ENCODE data around the gene HSF4.

The HSF4 gene

GRCh38 chr16:67201411-67202345, 37.1 kb downstream of the HSF4 start:
- no peak for DNase-seq (ENCODE audit: low spot score)

- no peak for DNase-seq (ENCODE audit: low spot score)
Observed at GRCh38 chr16:67202426-67202825, 37.9 kb downstream of the HSF4 start.

GRCh38 chr16:67202956-67203493, 38.5 kb downstream of the HSF4 start:
- DNase-seq (ENCODE audit: low spot score): no peak

DNA sequence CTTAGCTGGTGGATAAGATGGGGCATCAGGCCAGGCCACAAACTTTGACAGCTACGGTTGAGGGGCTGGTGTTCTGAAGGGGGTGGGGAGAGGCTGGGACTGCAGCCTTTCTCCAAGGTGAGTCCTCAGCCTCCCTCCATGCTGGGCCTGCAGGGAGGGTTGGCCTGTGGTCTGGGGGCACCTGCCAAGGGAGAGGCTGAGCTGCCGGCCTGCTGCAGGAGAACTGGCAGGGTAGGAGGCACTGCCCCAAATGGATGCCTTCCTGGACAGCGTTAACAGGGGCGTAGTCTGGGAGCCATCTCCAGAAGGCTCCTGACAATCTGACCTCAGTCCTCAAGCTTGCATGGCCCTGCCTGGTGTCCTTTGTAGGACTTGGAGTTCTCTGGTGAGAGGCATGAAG, 39.5 kb downstream of the HSF4 start:
- DNase-seq (ENCODE audit: low spot score): no peak

DNA sequence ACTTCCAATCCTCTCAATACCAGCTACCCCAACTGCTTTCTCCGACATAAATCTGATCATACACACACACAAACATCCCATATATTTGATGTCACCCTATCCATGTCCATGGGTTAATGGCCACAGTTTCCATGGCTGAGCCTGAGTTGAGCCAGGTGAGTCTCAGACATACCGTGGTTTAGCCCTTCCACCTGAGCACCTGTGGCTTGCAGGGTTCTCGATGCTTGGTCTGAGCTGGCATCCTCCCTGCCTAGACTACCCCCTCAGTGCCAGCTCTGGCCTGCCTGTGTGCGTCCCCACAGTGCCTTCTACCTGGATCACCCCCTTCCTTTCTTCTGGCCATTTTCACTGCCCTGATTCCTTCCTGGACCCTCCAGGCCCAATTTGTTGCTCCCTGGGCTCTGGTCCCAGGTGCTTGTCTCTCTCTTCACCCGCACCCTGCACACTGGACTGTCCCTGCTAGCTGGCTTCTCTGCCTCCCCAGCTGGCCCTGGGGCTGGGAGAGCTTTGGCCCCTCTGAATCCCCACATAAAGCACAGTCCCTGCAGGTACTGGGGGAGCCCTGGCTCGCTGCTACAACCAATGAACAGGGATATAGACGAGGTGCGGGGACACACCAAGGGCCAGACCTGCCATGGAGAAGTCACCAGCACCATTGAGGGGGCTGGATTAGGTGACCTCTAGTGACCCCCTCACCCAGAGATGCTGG, 41.7 kb downstream of the HSF4 start:
- no peak for DNase-seq (ENCODE audit: low spot score)

- no peak for DNase-seq (ENCODE audit: low spot score)
Observed at GRCh38 chr16:67206838-67207248, 42.3 kb downstream of the HSF4 start.

DNA sequence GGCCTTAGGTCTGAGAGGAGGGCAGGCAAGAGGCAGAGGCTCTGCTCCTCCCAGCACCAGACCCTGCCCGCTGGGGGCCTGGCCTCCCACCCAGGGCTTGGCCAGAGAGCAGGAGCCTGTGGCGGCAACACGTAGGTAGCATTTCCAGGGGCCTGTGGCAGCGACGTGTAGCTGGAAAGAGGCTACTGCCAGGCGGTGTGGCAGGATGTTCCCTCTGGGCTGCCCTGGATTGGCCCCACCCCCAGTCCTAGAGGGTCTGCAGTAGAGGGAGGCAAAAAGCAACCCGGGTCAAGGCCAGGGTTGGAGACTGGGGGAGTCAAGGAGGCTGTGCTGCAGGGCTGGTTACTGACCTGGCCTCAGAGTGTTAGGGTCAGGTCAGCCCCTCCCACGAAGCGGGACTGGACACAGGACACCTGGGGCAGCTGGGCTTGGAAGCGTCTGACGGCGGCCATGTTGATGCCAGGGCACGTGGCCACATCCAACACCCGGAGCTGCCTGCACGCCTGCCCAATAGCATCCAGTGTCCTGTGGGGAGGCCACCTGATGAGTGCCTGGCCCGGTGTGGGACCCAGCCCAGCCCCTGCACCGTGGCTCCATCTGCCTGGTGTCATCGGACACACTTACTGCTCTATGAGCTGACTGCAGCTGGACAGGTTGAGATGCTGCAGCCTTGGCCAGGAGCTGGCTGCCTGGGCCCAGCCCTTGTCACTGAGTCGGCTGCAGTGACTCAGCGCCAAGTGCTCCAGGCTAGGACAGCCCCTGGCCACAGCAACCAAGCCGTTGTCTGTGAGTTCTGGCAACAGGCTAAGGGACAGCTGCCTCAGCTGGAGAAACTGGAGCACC, 42.9 kb downstream of the HSF4 start:
- no peak for DNase-seq (ENCODE audit: low spot score)

GRCh38 chr16:67208154-67208896, 43.8 kb downstream of the HSF4 start:
- DNase-seq (ENCODE audit: low spot score): no peak

DNA sequence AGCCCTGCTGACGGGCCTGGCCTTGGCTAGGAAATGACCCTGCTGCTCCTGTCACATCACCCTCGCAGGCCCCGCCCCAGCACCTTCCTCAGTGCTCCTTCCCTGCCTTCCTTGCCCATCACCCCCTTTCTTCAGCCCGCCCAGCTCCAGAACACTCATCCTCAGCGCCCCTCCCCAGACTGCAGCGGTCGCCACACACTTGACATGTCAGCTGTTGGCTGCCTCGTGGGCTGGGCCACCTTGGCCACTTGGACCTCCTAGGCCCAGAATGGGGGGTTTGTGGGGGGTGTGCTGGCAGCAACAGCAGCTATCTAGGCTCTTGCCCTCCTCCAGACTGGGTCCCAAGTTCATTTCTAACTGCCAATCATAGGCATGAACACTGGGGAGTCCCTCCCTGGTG, 45.0 kb downstream of the HSF4 start:
- no peak for DNase-seq (ENCODE audit: low spot score)

- DNase-seq (ENCODE audit: low spot score): no peak
Observed at GRCh38 chr16:67210069-67210937, 45.8 kb downstream of the HSF4 start.

DNA sequence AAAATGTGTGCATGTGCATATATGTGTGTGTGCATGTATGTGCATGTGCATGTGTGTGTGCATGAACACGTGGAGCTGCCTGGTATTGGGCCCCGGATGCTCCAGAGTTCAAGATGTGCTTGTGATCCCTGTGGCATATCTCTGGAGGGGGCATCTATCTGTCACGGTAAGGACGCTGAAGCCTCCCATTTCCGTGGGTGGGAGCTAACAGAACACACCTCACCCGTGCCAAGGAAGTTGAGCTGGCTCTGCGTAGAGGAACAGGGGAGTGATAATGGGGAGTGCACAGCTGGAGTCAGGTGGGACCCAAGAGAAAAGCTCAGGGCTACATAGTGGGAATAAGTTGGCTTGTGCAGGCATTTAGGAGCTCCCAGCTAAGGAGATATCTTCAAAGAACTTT, 47.1 kb downstream of the HSF4 start:
- DNase-seq (ENCODE audit: low spot score): no peak

DNA sequence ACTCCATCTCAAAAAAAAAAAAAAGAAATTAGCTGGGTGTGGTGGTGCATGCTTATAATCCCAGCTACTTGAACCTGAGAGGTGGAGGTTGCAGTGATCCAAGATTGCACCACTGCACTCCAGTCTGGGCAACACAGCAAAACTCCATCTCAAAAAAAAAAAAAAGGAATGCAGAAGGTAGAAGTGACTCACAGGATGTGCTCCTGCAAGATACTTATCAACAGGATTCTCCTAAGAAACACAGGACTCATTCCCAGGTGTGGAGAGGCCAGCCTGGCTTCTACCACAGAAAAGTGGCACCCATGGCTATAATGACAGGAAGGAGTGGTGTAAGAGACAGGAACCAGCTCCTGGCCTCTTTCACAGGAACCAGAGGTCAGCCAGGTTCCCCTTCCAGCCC, 48.2 kb downstream of the HSF4 start:
- no peak for DNase-seq (ENCODE audit: low spot score)

DNA sequence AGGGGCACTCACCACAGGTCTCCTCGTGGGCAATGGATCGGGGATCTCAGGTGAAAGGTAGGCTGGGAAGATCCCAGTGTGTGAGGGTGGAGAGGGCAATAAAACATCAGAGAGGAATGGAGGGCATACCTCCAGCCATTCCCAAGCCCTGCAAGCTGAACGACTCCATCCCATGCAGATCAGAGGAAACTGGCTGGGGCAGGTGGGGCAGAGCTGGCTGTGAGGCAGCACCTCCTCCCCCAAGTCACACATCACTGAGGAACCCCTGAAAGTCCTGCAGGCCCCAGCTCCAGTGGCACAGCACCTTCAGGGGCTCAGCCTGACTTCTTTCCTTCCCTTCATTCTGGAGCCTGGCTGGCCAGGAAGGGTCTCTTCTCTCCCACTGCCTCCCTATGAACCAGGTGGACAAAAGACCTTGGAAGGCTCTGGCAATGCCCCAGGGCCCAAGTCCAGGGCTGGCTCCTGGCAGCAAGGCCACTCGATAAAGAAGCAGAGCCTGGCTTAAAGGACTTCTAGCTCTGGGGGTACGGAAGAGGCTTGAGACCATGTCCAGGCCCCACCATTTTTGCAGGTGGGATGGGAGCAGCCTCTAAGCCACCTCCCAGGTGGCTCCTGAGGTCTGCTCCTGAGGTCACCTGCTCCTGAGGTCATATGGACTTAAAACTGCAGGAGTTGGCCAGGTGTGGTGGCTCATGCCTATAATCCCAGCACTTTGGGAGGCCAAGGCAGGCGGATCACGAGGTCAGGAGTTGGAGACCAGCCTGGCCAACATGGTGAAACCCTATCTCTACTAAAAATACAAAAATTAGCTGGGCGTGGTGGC, 48.9 kb downstream of the HSF4 start:
- no peak for DNase-seq (ENCODE audit: low spot score)

DNA sequence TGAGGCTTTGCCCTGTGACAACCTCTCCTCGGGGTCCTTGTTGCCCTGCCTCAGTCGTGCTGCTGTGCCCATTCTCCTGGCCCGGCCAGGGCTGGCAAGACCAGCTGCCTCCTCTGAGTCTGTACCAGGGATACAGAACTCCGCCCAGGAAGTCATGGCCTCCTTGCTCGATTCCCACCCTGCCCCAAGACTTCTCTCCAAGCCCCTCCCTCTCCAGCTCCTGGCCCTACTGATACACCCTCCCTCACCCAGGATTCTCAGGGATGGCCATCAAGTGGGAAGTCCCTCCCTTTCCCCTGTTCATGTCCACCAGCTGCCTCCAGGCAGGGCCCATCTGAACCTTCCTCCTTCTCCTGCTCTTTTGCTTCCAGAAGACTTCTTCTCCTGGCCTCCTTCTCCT, 51.2 kb downstream of the HSF4 start:
- no peak for DNase-seq (ENCODE audit: low spot score)

GRCh38 chr16:67216612-67217490, 52.3 kb downstream of the HSF4 start:
- no peak for DNase-seq (ENCODE audit: low spot score)

Data from left forelimb (tissue), 1 donor.